Liver (tissue), 9 donors: ENCODE measurements around the gene RGS3. TPM values are rescaled to one million over a fixed set of nuclear protein-coding genes. Genes with fewer than 3 reads are reported as not detected.

Source experiments
- DNase-seq: peaks from one replicate; pipeline ENCODE4 v3.0.0-alpha.2; 2017; ENCODE audit warnings: low spot score
- H3K27ac ChIP-seq, 2 donors: one replicate each; pipeline ENCODE4 v1.7.0; 2013; ENCODE audit warnings: inconsistent platforms in 2 of 2, low read length in 2 of 2, control low read depth in 1 of 2, low read depth in 1 of 2, mild to moderate bottlenecking in 1 of 2
- H3K27me3 ChIP-seq, 4 donors: one replicate each; pipeline versions ENCODE4 v1.6.1 to v1.7.0; 2013; ENCODE audit warnings: low read length in 3 of 4, inconsistent platforms in 1 of 4, mild to moderate bottlenecking in 1 of 4, moderate library complexity in 1 of 4; ENCODE audit not compliant: control insufficient read depth in 4 of 4, insufficient read depth in 4 of 4
- H3K36me3 ChIP-seq, 4 donors: one replicate each; pipeline versions ENCODE4 v1.6.1 to v1.7.0; 2013; ENCODE audit warnings: low read length in 3 of 4, mild to moderate bottlenecking in 3 of 4, low read depth in 1 of 4, moderate library complexity in 1 of 4; ENCODE audit not compliant: control insufficient read depth in 4 of 4, insufficient read depth in 3 of 4
- H3K4me1 ChIP-seq, 4 donors: one replicate each; pipeline versions ENCODE4 v1.6.1 to v1.7.0; 2013; ENCODE audit warnings: low read length in 3 of 4, mild to moderate bottlenecking in 3 of 4, moderate library complexity in 1 of 4; ENCODE audit not compliant: control insufficient read depth in 4 of 4, insufficient read depth in 4 of 4
- H3K4me3 ChIP-seq, 3 donors: one replicate each; pipeline versions ENCODE4 v1.6.1 to v1.7.0; 2013; ENCODE audit warnings: low read length in 3 of 3, control low read depth in 1 of 3, low read depth in 1 of 3, mild to moderate bottlenecking in 1 of 3
- H3K9ac ChIP-seq, 2 donors: one replicate each; pipeline ENCODE4 v1.7.0; 2013; ENCODE audit warnings: low read length in 2 of 2, mild to moderate bottlenecking in 2 of 2, moderate library complexity in 2 of 2, control low read depth in 1 of 2, low read depth in 1 of 2
- H3K9me3 ChIP-seq, 4 donors: one replicate each; pipeline versions ENCODE4 v1.6.1 to v1.7.0; 2013; ENCODE audit warnings: low read length in 3 of 4; ENCODE audit not compliant: control insufficient read depth in 4 of 4
- EGR1 ChIP-seq, 2 donors: IDR thresholded peaks; 2 replicates each; pipeline ENCODE4 v1.6.1; 2016 to 2018; ENCODE audit warnings: antibody characterized with exemption in 2 of 2, low read depth in 2 of 2
- FOXA1 ChIP-seq: IDR thresholded peaks from 2 replicates; pipeline ENCODE4 v1.6.1; 2016; ENCODE audit warnings: antibody characterized with exemption
- GABPA ChIP-seq, 2 donors: IDR thresholded peaks in 1 of 2; conservative IDR thresholded peaks in 1 of 2; 2 replicates each; pipeline ENCODE4 v1.6.1; 2016; ENCODE audit warnings: antibody characterized with exemption in 2 of 2, mild to moderate bottlenecking in 1 of 2, moderate library complexity in 1 of 2
- HNF4A ChIP-seq, 2 donors: conservative IDR thresholded peaks; 2 replicates each; pipeline ENCODE4 v1.6.1; 2016; ENCODE audit warnings: antibody characterized with exemption in 2 of 2, mild to moderate bottlenecking in 2 of 2
- HNF4G ChIP-seq: IDR thresholded peaks from 2 replicates; pipeline ENCODE4 v1.6.1; 2016; ENCODE audit warnings: antibody characterized with exemption
- NR2F2 ChIP-seq: IDR thresholded peaks from 2 replicates; pipeline ENCODE4 v1.6.1; 2016; ENCODE audit warnings: antibody characterized with exemption
- RAD21 ChIP-seq, 2 donors: IDR thresholded peaks; 2 replicates each; pipeline ENCODE4 v1.6.1; 2016; ENCODE audit warnings: antibody characterized with exemption in 2 of 2, mild to moderate bottlenecking in 2 of 2
- RXRA ChIP-seq, 2 donors: IDR thresholded peaks; 2 replicates each; pipeline ENCODE4 v1.6.1; 2017 to 2018; ENCODE audit warnings: antibody characterized with exemption in 2 of 2, mild to moderate bottlenecking in 1 of 2
- SP1 ChIP-seq: IDR thresholded peaks from 2 replicates; pipeline ENCODE4 v1.6.1; 2018; ENCODE audit warnings: antibody characterized with exemption, mild to moderate bottlenecking
- TAF1 ChIP-seq: conservative IDR thresholded peaks from 2 replicates; pipeline ENCODE4 v1.6.1; 2016; ENCODE audit warnings: antibody characterized with exemption, mild to moderate bottlenecking
- YY1 ChIP-seq: IDR thresholded peaks from 2 replicates; pipeline ENCODE4 v1.6.1; 2016; ENCODE audit warnings: antibody characterized with exemption, mild to moderate bottlenecking
- WGBS: extraction: QIAGEN DNeasy Blood & Tissue Kit; methylation state at CpG from one replicate; pipeline ENCODE4 v1.1.7; 2013; 5-methylcytosine and 5-hydroxymethylcytosine counted together
- polyA plus RNA-seq, 2 donors: library from polyadenylated mRNA; stranded (reverse) in 1 of 2; unstranded in 1 of 2; fragments of 200-250 nt in 1 of 2; fragments of >200 nt in 1 of 2; fragmentation: Nextera tagmentation in 1 of 2; extraction: Ambion mirVana in 1 of 2; gene quantifications; one replicate each; pipeline versions ENCODE4 v1.2.1 to v1.2.3, GENCODE V29; 2013 to 2015
- total RNA-seq, 2 donors: library from RNA; depleted of rRNA; stranded (reverse); fragments of >200 nt; gene quantifications; one replicate each; pipeline ENCODE4 v1.2.3, GENCODE V29; 2014
- TF ChIP-seq, protein P1 (sequence below): IDR thresholded peaks from 2 replicates; pipeline ENCODE4 v1.6.1; 2016; ENCODE audit warnings: antibody characterized with exemption
- TF ChIP-seq, protein P2 (sequence below): IDR thresholded peaks from 2 replicates; pipeline ENCODE4 v1.6.1; 2016; ENCODE audit warnings: antibody characterized with exemption
- TF ChIP-seq, protein P3 (sequence below): IDR thresholded peaks from 2 replicates; pipeline ENCODE4 v1.6.1; 2016; ENCODE audit warnings: antibody characterized with exemption, mild to moderate bottlenecking
- donor health status: healthy.
- donor health status: healthy.
- donor health status: healthy.
- donor health status: healthy.
- donor health status: healthy.

The RGS3 gene
- total and polyA plus RNA-seq, 4 donors, result 13.0 to 65.0 (median 28.3) TPM

DNA sequence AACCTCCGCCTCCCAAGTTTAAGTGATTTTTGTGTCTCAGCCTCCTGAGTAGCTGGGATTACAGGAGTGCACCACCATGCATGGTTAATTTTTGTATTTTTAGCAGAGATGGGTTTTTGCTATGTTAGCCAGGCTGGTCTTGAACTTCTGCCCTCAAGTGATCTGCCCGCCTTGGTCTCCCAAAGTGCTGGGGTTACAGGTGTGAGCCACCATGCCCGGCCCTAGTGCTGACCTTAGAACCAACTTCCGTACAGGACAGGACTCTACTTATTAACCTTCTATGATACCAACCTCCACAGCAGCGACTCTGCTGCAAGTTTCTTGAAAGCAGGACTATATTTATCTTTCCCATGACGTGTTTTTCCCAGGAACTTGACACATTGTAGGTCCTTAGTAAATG, 176.9 kb downstream of the RGS3 start:
- TF ChIP-seq, protein P1, sequence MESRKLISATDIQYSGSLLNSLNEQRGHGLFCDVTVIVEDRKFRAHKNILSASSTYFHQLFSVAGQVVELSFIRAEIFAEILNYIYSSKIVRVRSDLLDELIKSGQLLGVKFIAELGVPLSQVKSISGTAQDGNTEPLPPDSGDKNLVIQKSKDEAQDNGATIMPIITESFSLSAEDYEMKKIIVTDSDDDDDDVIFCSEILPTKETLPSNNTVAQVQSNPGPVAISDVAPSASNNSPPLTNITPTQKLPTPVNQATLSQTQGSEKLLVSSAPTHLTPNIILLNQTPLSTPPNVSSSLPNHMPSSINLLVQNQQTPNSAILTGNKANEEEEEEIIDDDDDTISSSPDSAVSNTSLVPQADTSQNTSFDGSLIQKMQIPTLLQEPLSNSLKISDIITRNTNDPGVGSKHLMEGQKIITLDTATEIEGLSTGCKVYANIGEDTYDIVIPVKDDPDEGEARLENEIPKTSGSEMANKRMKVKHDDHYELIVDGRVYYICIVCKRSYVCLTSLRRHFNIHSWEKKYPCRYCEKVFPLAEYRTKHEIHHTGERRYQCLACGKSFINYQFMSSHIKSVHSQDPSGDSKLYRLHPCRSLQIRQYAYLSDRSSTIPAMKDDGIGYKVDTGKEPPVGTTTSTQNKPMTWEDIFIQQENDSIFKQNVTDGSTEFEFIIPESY, result no peak
- TF ChIP-seq, protein P2, sequence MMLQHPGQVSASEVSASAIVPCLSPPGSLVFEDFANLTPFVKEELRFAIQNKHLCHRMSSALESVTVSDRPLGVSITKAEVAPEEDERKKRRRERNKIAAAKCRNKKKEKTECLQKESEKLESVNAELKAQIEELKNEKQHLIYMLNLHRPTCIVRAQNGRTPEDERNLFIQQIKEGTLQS, result no peak
- TF ChIP-seq FOXA1 (no peak), SP1 (no peak), RXRA (IDR thresholded peaks at IDR 0.05) (no peak), GABPA (IDR thresholded peaks at IDR 0.05 in 1 of 2, conservative IDR thresholded peaks at IDR 0.05 in 1 of 2) (no peak)
- TF ChIP-seq, protein P3, sequence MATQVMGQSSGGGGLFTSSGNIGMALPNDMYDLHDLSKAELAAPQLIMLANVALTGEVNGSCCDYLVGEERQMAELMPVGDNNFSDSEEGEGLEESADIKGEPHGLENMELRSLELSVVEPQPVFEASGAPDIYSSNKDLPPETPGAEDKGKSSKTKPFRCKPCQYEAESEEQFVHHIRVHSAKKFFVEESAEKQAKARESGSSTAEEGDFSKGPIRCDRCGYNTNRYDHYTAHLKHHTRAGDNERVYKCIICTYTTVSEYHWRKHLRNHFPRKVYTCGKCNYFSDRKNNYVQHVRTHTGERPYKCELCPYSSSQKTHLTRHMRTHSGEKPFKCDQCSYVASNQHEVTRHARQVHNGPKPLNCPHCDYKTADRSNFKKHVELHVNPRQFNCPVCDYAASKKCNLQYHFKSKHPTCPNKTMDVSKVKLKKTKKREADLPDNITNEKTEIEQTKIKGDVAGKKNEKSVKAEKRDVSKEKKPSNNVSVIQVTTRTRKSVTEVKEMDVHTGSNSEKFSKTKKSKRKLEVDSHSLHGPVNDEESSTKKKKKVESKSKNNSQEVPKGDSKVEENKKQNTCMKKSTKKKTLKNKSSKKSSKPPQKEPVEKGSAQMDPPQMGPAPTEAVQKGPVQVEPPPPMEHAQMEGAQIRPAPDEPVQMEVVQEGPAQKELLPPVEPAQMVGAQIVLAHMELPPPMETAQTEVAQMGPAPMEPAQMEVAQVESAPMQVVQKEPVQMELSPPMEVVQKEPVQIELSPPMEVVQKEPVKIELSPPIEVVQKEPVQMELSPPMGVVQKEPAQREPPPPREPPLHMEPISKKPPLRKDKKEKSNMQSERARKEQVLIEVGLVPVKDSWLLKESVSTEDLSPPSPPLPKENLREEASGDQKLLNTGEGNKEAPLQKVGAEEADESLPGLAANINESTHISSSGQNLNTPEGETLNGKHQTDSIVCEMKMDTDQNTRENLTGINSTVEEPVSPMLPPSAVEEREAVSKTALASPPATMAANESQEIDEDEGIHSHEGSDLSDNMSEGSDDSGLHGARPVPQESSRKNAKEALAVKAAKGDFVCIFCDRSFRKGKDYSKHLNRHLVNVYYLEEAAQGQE, result no peak
- 88% methylated on average over 6 of the region's 6 CpGs for WGBS
- H3K9ac ChIP-seq, result no peak overlapping the region
- no peak overlapping the region for H3K4me3 ChIP-seq
- H3K36me3 ChIP-seq, result no peaks in the 10 kb centered on the region
- H3K27me3 ChIP-seq, result no peaks in the 10 kb centered on the region
- H3K9me3 ChIP-seq, result no peaks in the 10 kb centered on the region
- DNase-seq, result no peak
- H3K27ac ChIP-seq, result no peak overlapping the region
- H3K4me1 ChIP-seq, result peaks cover 0 to 3% (median under 1%) of the 10 kb centered on the region in 4 donors

DNA sequence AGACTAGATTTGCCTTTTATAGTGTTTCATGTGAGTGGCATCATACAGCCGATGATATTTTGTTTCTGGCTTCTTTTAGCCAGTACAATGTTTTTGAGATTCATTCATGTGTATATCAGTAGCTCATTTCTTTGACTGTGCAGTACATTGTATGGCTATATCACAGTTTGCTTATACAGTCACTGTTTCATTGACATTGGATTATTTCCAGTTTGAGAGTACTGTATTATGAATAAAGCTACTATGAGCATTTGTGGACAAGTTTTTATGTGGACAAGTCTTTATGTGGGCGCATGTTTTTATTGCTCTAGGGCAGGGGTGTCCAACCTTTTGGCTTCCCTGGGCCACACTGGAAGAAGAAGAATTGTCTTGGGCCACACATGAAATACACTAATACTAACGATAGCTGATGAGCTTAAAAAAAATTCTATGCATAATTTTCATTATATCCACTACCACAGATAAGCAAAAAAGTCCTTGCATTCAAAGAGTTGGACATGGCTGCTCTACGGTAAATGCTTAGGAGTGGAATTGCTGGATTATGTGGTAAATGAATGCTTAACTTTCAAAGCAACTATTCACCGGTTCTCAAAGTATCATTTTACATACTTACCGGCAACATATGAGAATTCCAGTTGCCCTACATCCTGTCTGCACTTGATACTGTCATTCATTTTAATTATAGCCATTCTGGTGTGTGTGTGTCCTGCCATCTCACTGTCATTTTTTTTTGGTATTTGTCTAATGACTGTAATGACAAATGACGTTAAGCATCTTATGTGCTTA, 177.8 kb downstream of the RGS3 start:
- Histone ChIP-seq H3K27me3 (no peaks in the 10 kb centered on the region), H3K4me1 (peaks cover 0 to 4% (median 1%) of the 10 kb centered on the region in 4 donors), H3K9ac (no peak overlapping the region), H3K4me3 (no peak overlapping the region), H3K27ac (no peak overlapping the region), H3K9me3 (no peaks in the 10 kb centered on the region), H3K36me3 (no peaks in the 10 kb centered on the region)
- no peak for DNase-seq
- 94% methylated on average over 7 of the region's 7 CpGs for WGBS
- no peak for TF ChIP-seq RAD21 (IDR thresholded peaks at IDR 0.05)
- no peak for TF ChIP-seq NR2F2
- TF ChIP-seq, protein P3, result no peak
- TF ChIP-seq, protein P2, result no peak
- no peak for TF ChIP-seq GABPA (IDR thresholded peaks at IDR 0.05 in 1 of 2, conservative IDR thresholded peaks at IDR 0.05 in 1 of 2)
- TF ChIP-seq EGR1 (IDR thresholded peaks at IDR 0.05; ENCODE audit: low read depth in 2 of 2), result no peak
- TF ChIP-seq YY1, result no peak
- TF ChIP-seq TAF1, result no peak
- TF ChIP-seq HNF4A (conservative IDR thresholded peaks at IDR 0.05), result no peak
- TF ChIP-seq HNF4G, result no peak
